H9 (cell line): ENCODE data around the gene NKX6-2. TPM values are rescaled to one million over a fixed set of nuclear protein-coding genes. Genes with fewer than 3 reads are reported as not detected.

Experiments used
- DNase-seq: peaks from one replicate; pipeline ENCODE4 v3.0.0-alpha.2; 2017
- H2AFZ ChIP-seq: one replicate; pipeline ENCODE4 v1.6.1; 2013; ENCODE audit warnings: mild to moderate bottlenecking, low read length, control low read depth, moderate library complexity
- H2AK5ac ChIP-seq: 2 replicates; pipeline ENCODE4 v1.6.1; 2013; ENCODE audit warnings: low read length, control low read depth, mixed read lengths; ENCODE audit not compliant: insufficient read length
- H2BK120ac ChIP-seq: one replicate; pipeline ENCODE4 v1.6.1; 2013; ENCODE audit warnings: low read depth, mild to moderate bottlenecking, low read length, control low read depth, inconsistent platforms; ENCODE audit not compliant: poor library complexity, severe bottlenecking
- H2BK12ac ChIP-seq: 2 replicates; pipeline ENCODE4 v1.6.1; 2013; ENCODE audit warnings: low read length, control low read depth, mixed read lengths, low read depth; ENCODE audit not compliant: insufficient read length
- H2BK15ac ChIP-seq: 2 replicates; pipeline ENCODE4 v1.6.1; 2013; ENCODE audit warnings: low read depth, low read length, control low read depth
- H2BK20ac ChIP-seq: one replicate; pipeline ENCODE4 v1.6.1; 2013; ENCODE audit warnings: low read depth, mild to moderate bottlenecking, low read length, control low read depth, inconsistent platforms; ENCODE audit not compliant: poor library complexity, severe bottlenecking
- H2BK5ac ChIP-seq: 2 replicates; pipeline ENCODE4 v1.6.1; 2013; ENCODE audit warnings: low read length, control low read depth, mixed read lengths; ENCODE audit not compliant: insufficient read length
- H3K14ac ChIP-seq: 2 replicates; pipeline ENCODE4 v1.6.1; 2013; ENCODE audit warnings: low read length, control low read depth; ENCODE audit not compliant: insufficient read depth
- H3K18ac ChIP-seq: 2 replicates; pipeline ENCODE4 v1.6.1; 2013; ENCODE audit warnings: low read depth, mild to moderate bottlenecking, mixed read lengths, low read length, control low read depth; ENCODE audit not compliant: insufficient read length
- H3K23ac ChIP-seq: 2 replicates; pipeline ENCODE4 v1.6.1; 2013; ENCODE audit warnings: low read length, control low read depth, mixed read lengths, low read depth; ENCODE audit not compliant: insufficient read length
- H3K23me2 ChIP-seq: 2 replicates; pipeline ENCODE4 v1.6.1; 2013; ENCODE audit warnings: low read depth, mild to moderate bottlenecking, mixed read lengths, low read length, control low read depth; ENCODE audit not compliant: insufficient read length, poor library complexity, severe bottlenecking
- H3K27ac ChIP-seq: 2 replicates; pipeline ENCODE4 v1.5.1; 2013; ENCODE audit warnings: low read length, control low read depth, mixed read lengths, low read depth; ENCODE audit not compliant: insufficient read length
- H3K27me3 ChIP-seq: 2 replicates; pipeline ENCODE4 v1.6.1; 2013; ENCODE audit warnings: low read length, control low read depth, inconsistent platforms; ENCODE audit not compliant: insufficient read depth
- H3K4ac ChIP-seq: 2 replicates; pipeline ENCODE4 v1.6.1; 2013; ENCODE audit warnings: low read depth, mild to moderate bottlenecking, control low read depth, inconsistent platforms, low read length, moderate library complexity
- H3K4me1 ChIP-seq: 2 replicates; pipeline ENCODE4 v1.6.1; 2013; ENCODE audit warnings: low read length, control low read depth, inconsistent platforms; ENCODE audit not compliant: insufficient read depth
- H3K4me2 ChIP-seq: 2 replicates; pipeline ENCODE4 v1.6.1; 2013; ENCODE audit warnings: low read length, control low read depth, mixed read lengths; ENCODE audit not compliant: insufficient read length, insufficient read depth
- H3K56ac ChIP-seq: 2 replicates; pipeline ENCODE4 v1.6.1; 2013; ENCODE audit warnings: low read depth, mild to moderate bottlenecking, mixed read lengths, low read length, control low read depth; ENCODE audit not compliant: insufficient read length
- H3K79me1 ChIP-seq: 2 replicates; pipeline ENCODE4 v1.6.1; 2013; ENCODE audit warnings: low read depth, mild to moderate bottlenecking, moderate library complexity, low read length, control low read depth, inconsistent platforms; ENCODE audit not compliant: insufficient read depth, poor library complexity, severe bottlenecking
- H3K79me2 ChIP-seq: 2 replicates; pipeline ENCODE4 v1.6.1; 2013; ENCODE audit warnings: low read length, control low read depth, inconsistent platforms; ENCODE audit not compliant: insufficient read depth
- H3K9ac ChIP-seq: 2 replicates; pipeline ENCODE4 v1.6.1; 2013; ENCODE audit warnings: low read length, control low read depth, mixed read lengths; ENCODE audit not compliant: insufficient read length; ENCODE audit errors: extremely low read depth
- H3K9me3 ChIP-seq: one replicate; pipeline ENCODE4 v1.6.1; 2013; ENCODE audit warnings: low read depth, low read length, inconsistent platforms; ENCODE audit not compliant: control insufficient read depth
- H3T11ph ChIP-seq: one replicate; pipeline ENCODE4 v1.6.1; 2013; ENCODE audit warnings: mild to moderate bottlenecking, low read length, control low read depth, inconsistent platforms
- H4K20me1 ChIP-seq: one replicate; pipeline ENCODE4 v1.6.1; 2013; ENCODE audit not compliant: control insufficient read depth, insufficient read length, insufficient read depth
- H4K5ac ChIP-seq: 2 replicates; pipeline ENCODE4 v1.6.1; 2013; ENCODE audit warnings: low read depth, mild to moderate bottlenecking, mixed read lengths, low read length, control low read depth; ENCODE audit not compliant: insufficient read length
- H4K8ac ChIP-seq: replicated peaks from 2 replicates; pipeline ENCODE4 v1.6.1; 2013; ENCODE audit warnings: low read length, control low read depth, mixed read lengths, low read depth; ENCODE audit not compliant: insufficient read length
- H4K91ac ChIP-seq: 2 replicates; pipeline ENCODE4 v1.6.1; 2013; ENCODE audit warnings: low read depth, mild to moderate bottlenecking, moderate library complexity, mixed read lengths, low read length, control low read depth; ENCODE audit not compliant: insufficient read length
- H3K27ac Mint-ChIP-seq, 3 experiments: 2 replicates in 2 of 3; 3 replicates in 1 of 3; pipeline ENCODE4 v1.8.0; 2020 to 2021; ENCODE audit warnings: mixed read lengths in 3 of 3, mild to moderate bottlenecking in 1 of 3, moderate library complexity in 1 of 3
- H3K27me3 Mint-ChIP-seq: 2 replicates; pipeline ENCODE4 v1.8.0; 2021; ENCODE audit warnings: low read depth, mild to moderate bottlenecking, moderate library complexity, mixed read lengths
- H3K36me3 Mint-ChIP-seq, 3 experiments: 2 replicates in 2 of 3; 3 replicates in 1 of 3; pipeline ENCODE4 v1.8.0; 2020 to 2021; ENCODE audit warnings: low read depth in 3 of 3, mixed read lengths in 3 of 3; ENCODE audit not compliant: insufficient read depth in 1 of 3
- H3K4me1 Mint-ChIP-seq, 2 experiments: 2 replicates each; pipeline ENCODE4 v1.8.0; 2020; ENCODE audit warnings: mixed read lengths in 2 of 2
- H3K4me3 Mint-ChIP-seq, 2 experiments: 2 replicates in 1 of 2; 3 replicates in 1 of 2; pipeline ENCODE4 v1.8.0; 2020 to 2021; ENCODE audit warnings: mild to moderate bottlenecking in 2 of 2, mixed read lengths in 2 of 2, moderate library complexity in 1 of 2
- H3K9me3 Mint-ChIP-seq, 2 experiments: 2 replicates in 1 of 2; 3 replicates in 1 of 2; pipeline ENCODE4 v1.8.0; 2020; ENCODE audit warnings: mild to moderate bottlenecking in 2 of 2, mixed read lengths in 2 of 2, moderate library complexity in 1 of 2
- WGBS: extraction: QIAGEN DNeasy Blood & Tissue Kit; methylation state at CpG from one replicate; pipeline ENCODE4 v1.1.7; 2013; ENCODE audit warnings: missing lambda C conversion rate, low lambda C conversion rate, mixed read lengths; ENCODE audit not compliant: insufficient read length; ENCODE audit errors: extremely low coverage; 5-methylcytosine and 5-hydroxymethylcytosine counted together
- total RNA-seq: library from RNA; stranded (reverse); gene quantifications from 2 replicates; pipeline ENCODE4 v1.2.1, GENCODE V29; 2021
- TF ChIP-seq, protein P1 (sequence below): fragments of 200-600 bp; sonication (generic); conservative IDR thresholded peaks from 3 replicates; pipeline ENCODE4 v1.8.0; 2021; ENCODE audit warnings: antibody characterized with exemption, mild to moderate bottlenecking

Gene NKX6-2
- total RNA-seq, 1 experiment from 2014 or later, result 0.13 TPM

DNA sequence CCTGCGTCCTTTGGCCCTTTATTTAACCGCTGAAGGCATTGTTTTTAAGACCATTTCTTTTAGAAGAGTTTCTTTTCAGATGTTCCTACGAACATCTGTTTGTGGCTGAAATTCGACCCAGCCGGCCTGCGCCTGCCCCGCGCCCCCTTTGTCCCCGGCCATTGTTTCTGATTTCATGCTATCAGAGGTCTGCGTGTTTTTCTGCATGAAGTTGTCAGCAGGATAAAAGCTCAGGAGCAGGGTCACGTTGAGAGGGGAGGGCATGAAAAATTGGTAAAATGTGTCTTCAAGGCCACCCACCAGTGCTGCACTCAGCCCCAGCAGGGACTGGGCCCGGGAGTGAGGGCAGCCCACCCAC is 43.1 kb downstream of the NKX6-2 start:
- no peak overlapping the region for H3K4ac ChIP-seq
- no peak overlapping the region for H4K8ac ChIP-seq
- WGBS, result no CpG with 5 or more reads among the region's 12 CpGs

More for the DNA sequence above, 43.1 kb downstream of the NKX6-2 start:
- Histone ChIP-seq H3K9me3 (no peaks in the 10 kb centered on the region), H3K9ac (no peak overlapping the region), H2AFZ (no peak overlapping the region), H2BK5ac (no peak overlapping the region), H3T11ph (no peak overlapping the region), H3K18ac (no peak overlapping the region), H2BK20ac (no peak overlapping the region), H3K4me1 (no peaks in the 10 kb centered on the region; the same call in 1 of the 2 replicates), H3K79me2 (no peaks in the 10 kb centered on the region), H4K5ac (no peak overlapping the region), H2BK15ac (no peak overlapping the region), H2AK5ac (no peak overlapping the region), H2BK12ac (no peak overlapping the region), H3K27ac (no peak overlapping the region), H3K14ac (no peak overlapping the region), H3K56ac (no peak overlapping the region), H3K23me2 (no peaks in the 10 kb centered on the region), H3K23ac (no peak overlapping the region), H3K4me2 (no peak overlapping the region), H3K79me1 (no peaks in the 10 kb centered on the region), H4K20me1 (no peaks in the 10 kb centered on the region), H2BK120ac (no peak overlapping the region), H3K27me3 (no peaks in the 10 kb centered on the region), H4K91ac (no peak overlapping the region)
- Mint-ChIP-seq H3K4me1 (peaks cover 37 to 40% of the 10 kb centered on the region in 2 experiments), H3K9me3 (no peaks in the 10 kb centered on the region), H3K27me3 (no peaks in the 10 kb centered on the region; the same call in 1 of the 2 replicates), H3K36me3 (no peaks in the 10 kb centered on the region), H3K27ac (peak overlapping the region; percentile 61 to 87 (median 84); a peak in 5 of 7 replicates), H3K4me3 (no peak overlapping the region; a peak in 1 of 5 replicates)
- DNase-seq, result no peak
- TF ChIP-seq, protein P1, sequence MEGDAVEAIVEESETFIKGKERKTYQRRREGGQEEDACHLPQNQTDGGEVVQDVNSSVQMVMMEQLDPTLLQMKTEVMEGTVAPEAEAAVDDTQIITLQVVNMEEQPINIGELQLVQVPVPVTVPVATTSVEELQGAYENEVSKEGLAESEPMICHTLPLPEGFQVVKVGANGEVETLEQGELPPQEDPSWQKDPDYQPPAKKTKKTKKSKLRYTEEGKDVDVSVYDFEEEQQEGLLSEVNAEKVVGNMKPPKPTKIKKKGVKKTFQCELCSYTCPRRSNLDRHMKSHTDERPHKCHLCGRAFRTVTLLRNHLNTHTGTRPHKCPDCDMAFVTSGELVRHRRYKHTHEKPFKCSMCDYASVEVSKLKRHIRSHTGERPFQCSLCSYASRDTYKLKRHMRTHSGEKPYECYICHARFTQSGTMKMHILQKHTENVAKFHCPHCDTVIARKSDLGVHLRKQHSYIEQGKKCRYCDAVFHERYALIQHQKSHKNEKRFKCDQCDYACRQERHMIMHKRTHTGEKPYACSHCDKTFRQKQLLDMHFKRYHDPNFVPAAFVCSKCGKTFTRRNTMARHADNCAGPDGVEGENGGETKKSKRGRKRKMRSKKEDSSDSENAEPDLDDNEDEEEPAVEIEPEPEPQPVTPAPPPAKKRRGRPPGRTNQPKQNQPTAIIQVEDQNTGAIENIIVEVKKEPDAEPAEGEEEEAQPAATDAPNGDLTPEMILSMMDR, result no peak
